Mucosa of rectum (tissue), 2 donors: ENCODE measurements around the gene ABCC4.

Experiments used
- H3K27ac ChIP-seq, 2 donors: one replicate each; pipeline ENCODE4 v1.7.0; 2013; ENCODE audit warnings: inconsistent platforms in 2 of 2, low read depth in 2 of 2, low read length in 2 of 2
- H3K27me3 ChIP-seq, 2 donors: one replicate each; pipeline ENCODE4 v1.7.0; 2013; ENCODE audit warnings: low read length in 2 of 2; ENCODE audit not compliant: control insufficient read depth in 2 of 2, insufficient read depth in 2 of 2
- H3K36me3 ChIP-seq, 2 donors: one replicate each; pipeline ENCODE4 v1.7.0; 2013; ENCODE audit warnings: low read length in 2 of 2; ENCODE audit not compliant: control insufficient read depth in 2 of 2, insufficient read depth in 2 of 2
- H3K4me1 ChIP-seq, 2 donors: one replicate each; pipeline ENCODE4 v1.7.0; 2013; ENCODE audit warnings: low read length in 2 of 2, mild to moderate bottlenecking in 1 of 2; ENCODE audit not compliant: control insufficient read depth in 2 of 2, insufficient read depth in 2 of 2
- H3K4me3 ChIP-seq, 2 donors: one replicate each; pipeline ENCODE4 v1.7.0; 2013; ENCODE audit warnings: low read length in 2 of 2
- H3K9ac ChIP-seq, 2 donors: one replicate each; pipeline ENCODE4 v1.7.0; 2013; ENCODE audit warnings: low read length in 2 of 2, low read depth in 1 of 2, mild to moderate bottlenecking in 1 of 2
- H3K9me3 ChIP-seq, 2 donors: one replicate each; pipeline ENCODE4 v1.7.0; 2013; ENCODE audit warnings: low read length in 2 of 2; ENCODE audit not compliant: control insufficient read depth in 2 of 2
- donor health status: healthy.
- donor health status: Normal muscosa, but diverticular disease.

Gene ABCC4

DNA sequence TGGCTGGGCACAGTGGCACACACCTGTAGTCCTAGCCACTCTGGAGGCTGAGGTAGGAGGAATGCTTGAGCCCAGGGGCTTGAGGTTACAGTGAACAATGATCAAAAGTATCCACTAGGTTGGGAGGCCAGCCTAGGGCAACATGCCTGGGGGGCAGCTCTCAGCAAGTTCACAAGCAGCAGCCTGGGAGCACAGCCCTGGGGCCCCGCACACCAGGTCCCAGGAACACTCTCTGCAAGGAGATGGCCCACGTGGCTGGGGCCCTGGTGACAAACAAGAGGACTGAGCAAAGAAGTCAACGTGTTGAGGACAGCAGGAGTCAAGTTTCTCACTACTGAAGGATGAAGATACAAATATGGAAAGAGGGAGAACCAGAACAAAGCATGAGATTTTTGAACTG is 39.3 kb downstream of the ABCC4 start:
- no peak overlapping the region for H3K9ac ChIP-seq
- H3K36me3 ChIP-seq, result no peaks in the 10 kb centered on the region
- H3K4me3 ChIP-seq, result no peak overlapping the region
- no peaks in the 10 kb centered on the region for H3K4me1 ChIP-seq
- H3K27ac ChIP-seq, result no peak overlapping the region
- no peaks in the 10 kb centered on the region for H3K27me3 ChIP-seq
- H3K9me3 ChIP-seq, result no peaks in the 10 kb centered on the region

DNA sequence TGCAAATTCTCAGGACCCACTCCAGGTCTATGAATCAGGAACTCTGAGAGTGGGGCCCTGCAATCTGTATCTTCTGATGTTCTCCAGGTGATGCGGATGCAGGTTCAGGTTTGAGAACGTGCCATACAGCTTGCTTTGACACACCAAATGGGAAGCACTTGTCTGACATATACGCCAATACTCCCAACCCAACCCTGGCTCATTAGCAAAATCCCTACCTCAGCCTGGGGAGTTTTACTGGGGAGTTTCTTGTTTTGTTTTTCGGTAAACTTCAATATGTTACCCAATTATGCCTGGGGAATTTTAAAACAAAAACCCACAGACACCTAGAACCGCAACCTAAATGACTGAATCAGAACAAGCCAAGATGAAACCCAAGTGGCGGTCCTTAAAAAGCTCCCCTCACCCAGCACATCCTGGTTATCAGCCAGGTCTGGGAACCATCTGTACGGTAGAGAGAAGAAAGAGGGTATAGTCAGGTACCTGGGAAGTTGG is 41.2 kb downstream of the ABCC4 start:
- H3K36me3 ChIP-seq, result no peaks in the 10 kb centered on the region
- H3K27me3 ChIP-seq, result no peaks in the 10 kb centered on the region
- H3K9me3 ChIP-seq, result no peaks in the 10 kb centered on the region
- H3K4me1 ChIP-seq, result no peaks in the 10 kb centered on the region
- no peak overlapping the region for H3K4me3 ChIP-seq
- no peak overlapping the region for H3K9ac ChIP-seq
- H3K27ac ChIP-seq, result no peak overlapping the region

DNA sequence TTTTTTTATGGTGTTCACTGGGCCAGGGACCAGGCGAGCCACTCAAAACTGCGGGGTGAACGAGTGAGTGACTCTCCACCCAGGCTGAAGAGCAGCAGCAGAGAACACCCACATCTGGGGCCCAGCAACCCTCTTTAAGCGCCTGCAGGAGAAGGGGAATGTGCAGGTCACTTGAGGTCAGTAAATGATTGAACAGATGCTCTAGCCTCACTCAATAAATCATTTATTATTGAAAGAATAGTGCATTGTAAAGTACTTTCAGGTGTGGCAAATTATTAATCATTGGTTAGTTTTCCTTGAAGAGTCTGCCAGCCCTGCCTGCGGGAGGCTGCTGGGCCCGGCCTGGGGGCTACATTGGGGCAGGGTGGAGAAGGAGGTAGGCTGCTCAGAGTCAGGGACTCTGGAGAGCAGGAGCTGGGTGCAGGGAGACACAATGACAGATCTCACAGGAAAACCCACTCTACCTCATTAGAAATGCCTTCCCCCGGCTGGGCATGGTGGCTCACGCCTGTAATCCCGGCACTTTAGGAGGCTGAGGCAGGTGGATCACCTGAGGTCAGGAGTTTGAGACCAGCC is 42.5 kb downstream of the ABCC4 start:
- Histone ChIP-seq H3K4me3 (no peak overlapping the region), H3K36me3 (no peaks in the 10 kb centered on the region), H3K9me3 (no peaks in the 10 kb centered on the region), H3K27me3 (no peaks in the 10 kb centered on the region), H3K9ac (no peak overlapping the region), H3K4me1 (no peaks in the 10 kb centered on the region), H3K27ac (no peak overlapping the region)

DNA sequence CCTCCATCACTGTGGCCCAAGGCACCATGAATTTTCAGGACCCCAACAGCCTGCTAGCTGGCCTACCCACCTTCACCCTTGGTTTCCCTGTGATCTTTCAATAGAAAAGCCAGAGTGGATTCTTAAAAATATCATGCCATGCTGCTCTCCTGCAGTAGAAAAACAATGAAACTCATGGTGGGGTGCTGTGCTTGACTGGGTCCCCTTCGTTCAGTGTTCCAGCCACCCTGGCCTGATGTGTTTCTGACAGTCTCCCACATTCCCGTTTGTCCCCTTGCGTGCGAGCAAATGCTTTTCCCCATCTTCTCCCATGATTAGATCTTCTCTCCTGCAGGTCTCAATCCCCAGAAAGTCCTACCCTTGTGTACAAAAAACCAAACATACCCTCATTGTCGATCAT is 43.2 kb downstream of the ABCC4 start:
- no peak overlapping the region for H3K27ac ChIP-seq
- no peak overlapping the region for H3K4me3 ChIP-seq
- no peaks in the 10 kb centered on the region for H3K4me1 ChIP-seq
- H3K27me3 ChIP-seq, result no peaks in the 10 kb centered on the region
- H3K36me3 ChIP-seq, result no peaks in the 10 kb centered on the region
- H3K9me3 ChIP-seq, result no peaks in the 10 kb centered on the region
- H3K9ac ChIP-seq, result no peak overlapping the region

DNA sequence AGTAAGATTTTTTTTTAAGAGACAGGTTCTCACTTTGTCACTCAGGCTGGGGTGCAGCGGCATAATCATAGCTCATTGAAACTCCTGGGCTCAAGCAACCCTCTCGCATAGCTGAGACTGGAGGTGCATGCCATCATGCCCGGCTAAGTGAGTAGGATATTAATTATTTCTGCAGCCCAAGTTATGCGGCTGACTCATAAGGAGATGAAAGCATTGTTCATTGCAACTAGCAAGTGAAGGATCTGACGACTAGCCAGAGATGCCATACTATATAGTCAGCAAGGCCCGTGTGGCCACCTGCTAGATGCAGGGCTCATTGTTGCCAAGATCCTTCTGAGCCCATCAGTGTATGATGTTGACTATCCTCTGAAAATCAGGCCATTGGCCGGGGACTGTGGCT is 45.2 kb downstream of the ABCC4 start:
- no peak overlapping the region for H3K27ac ChIP-seq
- no peak overlapping the region for H3K9ac ChIP-seq
- H3K4me3 ChIP-seq, result no peak overlapping the region
- no peaks in the 10 kb centered on the region for H3K9me3 ChIP-seq
- no peaks in the 10 kb centered on the region for H3K4me1 ChIP-seq
- no peaks in the 10 kb centered on the region for H3K27me3 ChIP-seq
- H3K36me3 ChIP-seq, result no peaks in the 10 kb centered on the region

DNA sequence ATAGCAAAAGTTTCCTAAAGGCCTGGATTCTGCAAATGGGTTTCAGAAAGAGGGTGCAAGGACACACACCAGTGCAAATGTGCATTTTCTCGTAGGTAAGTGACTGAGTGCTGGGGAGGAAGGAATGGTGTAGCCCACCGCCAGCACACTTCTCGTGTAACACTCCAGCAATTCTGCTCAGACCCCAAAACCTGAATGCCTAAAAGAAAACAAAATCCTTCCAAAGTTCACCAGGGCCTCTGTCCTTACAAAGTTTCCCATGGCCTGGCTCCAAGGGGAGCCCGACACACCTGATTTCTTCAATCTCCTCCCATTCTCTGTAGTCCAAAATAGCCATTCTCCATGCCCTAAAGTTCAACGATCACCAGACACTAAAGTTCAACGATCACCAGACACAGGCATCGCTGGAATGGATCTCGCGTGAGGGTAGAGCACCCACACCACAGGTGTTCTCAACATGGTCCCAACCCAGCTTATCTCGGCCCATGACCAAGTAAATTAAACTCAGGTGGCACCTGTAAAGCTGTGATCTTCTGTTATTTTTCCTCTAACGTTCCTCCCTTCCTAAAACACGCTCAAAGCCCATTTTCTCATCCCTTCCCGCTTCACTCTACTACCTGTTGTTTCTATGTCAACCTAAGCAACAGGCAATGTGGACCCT is 46.0 kb downstream of the ABCC4 start:
- Histone ChIP-seq H3K4me1 (no peaks in the 10 kb centered on the region), H3K9ac (no peak overlapping the region), H3K27ac (no peak overlapping the region), H3K36me3 (no peaks in the 10 kb centered on the region), H3K9me3 (no peaks in the 10 kb centered on the region), H3K27me3 (no peaks in the 10 kb centered on the region), H3K4me3 (no peak overlapping the region)

DNA sequence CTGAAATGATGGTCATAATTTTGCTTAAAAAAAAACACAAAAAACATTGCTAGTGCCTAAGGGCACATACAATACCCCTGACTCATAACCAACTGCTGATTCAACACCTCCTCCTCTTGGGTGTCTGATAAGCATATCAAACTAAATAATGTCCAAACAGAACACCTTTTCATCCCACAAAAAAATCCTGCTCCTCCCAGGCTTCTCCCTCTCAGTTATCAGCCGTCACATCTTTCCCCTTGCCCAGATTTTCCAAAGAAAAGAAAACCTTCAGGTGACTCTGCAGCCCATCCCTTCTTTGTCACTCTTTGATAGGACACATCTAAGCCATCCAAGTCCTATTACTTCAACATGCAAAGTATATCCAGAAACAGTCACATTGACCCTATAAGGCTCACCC is 46.9 kb downstream of the ABCC4 start:
- H3K27me3 ChIP-seq, result no peaks in the 10 kb centered on the region
- no peaks in the 10 kb centered on the region for H3K36me3 ChIP-seq
- H3K4me3 ChIP-seq, result no peak overlapping the region
- H3K9ac ChIP-seq, result no peak overlapping the region
- no peaks in the 10 kb centered on the region for H3K9me3 ChIP-seq
- no peaks in the 10 kb centered on the region for H3K4me1 ChIP-seq
- H3K27ac ChIP-seq, result no peak overlapping the region

DNA sequence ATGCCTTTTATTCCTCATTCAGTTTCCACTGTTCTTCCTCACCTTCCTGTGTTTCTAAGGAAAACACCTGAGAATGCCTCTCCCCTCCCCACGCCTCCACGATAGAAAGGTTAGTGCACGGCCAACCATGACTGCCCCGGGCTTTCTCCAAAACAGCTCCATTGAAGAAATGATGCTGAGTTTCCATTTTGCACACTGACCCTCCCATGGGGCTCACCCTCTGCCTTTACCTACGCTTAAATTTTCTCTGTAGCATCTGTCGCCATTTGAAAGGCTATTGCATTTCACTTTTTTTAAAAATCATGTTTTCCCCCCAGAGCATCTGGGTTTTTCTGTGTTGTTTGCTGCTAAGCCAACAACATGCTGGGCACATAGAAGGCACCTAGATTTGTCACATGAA is 48.2 kb downstream of the ABCC4 start:
- no peak overlapping the region for H3K27ac ChIP-seq
- H3K9ac ChIP-seq, result no peak overlapping the region
- H3K4me3 ChIP-seq, result no peak overlapping the region
- no peaks in the 10 kb centered on the region for H3K27me3 ChIP-seq
- no peaks in the 10 kb centered on the region for H3K36me3 ChIP-seq
- H3K9me3 ChIP-seq, result no peaks in the 10 kb centered on the region
- H3K4me1 ChIP-seq, result no peaks in the 10 kb centered on the region

DNA sequence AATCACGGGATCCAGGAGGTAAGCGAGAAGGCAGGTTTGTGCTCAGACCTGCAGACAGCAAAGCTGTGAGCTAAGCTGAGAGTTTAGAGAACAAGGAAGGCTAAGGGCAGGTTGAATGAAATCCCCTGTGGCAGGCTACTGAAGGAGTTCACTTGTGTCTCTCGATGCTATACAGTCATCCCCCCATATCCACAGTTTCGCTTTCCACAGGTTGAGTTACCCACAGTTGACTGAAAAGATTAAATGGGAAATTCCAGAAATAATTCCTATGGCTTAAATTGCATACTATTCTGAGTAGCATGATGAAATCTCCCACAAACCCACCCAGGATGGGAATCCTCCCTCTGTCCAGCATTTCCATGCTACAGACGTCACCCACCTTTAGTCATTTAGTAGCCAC is 49.6 kb downstream of the ABCC4 start:
- Histone ChIP-seq H3K27me3 (no peaks in the 10 kb centered on the region), H3K36me3 (no peaks in the 10 kb centered on the region), H3K4me3 (no peak overlapping the region), H3K9ac (no peak overlapping the region), H3K4me1 (peaks cover 5 to 8% of the 10 kb centered on the region in 2 donors), H3K27ac (no peak overlapping the region), H3K9me3 (no peaks in the 10 kb centered on the region)

DNA sequence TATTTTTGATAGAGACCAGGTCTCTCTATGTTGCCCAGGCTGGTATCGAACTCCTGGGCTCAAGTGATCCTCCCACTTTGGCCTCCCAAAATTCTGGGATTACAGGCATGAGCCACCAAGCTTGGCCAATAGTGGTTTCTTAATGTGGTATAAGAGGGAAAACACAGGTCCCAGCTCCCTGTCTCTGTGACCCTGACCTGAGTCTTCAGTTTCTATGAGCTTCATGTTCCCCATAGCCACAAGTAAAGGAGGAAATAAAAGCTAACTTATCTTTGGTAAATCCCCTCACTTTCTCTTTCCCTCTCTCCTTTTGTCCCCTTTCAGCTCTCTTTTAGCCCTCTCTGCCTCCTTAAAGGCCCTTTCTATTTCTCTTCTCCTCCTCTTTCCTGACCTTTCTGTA is 50.3 kb downstream of the ABCC4 start:
- no peaks in the 10 kb centered on the region for H3K36me3 ChIP-seq
- no peaks in the 10 kb centered on the region for H3K9me3 ChIP-seq
- no peak overlapping the region for H3K9ac ChIP-seq
- no peak overlapping the region for H3K27ac ChIP-seq
- H3K4me1 ChIP-seq, result peaks cover 12 to 14% of the 10 kb centered on the region in 2 donors
- no peak overlapping the region for H3K4me3 ChIP-seq
- no peaks in the 10 kb centered on the region for H3K27me3 ChIP-seq
